ENCODE measurements around the gene PBX3.

PBX3 gene

DNA sequence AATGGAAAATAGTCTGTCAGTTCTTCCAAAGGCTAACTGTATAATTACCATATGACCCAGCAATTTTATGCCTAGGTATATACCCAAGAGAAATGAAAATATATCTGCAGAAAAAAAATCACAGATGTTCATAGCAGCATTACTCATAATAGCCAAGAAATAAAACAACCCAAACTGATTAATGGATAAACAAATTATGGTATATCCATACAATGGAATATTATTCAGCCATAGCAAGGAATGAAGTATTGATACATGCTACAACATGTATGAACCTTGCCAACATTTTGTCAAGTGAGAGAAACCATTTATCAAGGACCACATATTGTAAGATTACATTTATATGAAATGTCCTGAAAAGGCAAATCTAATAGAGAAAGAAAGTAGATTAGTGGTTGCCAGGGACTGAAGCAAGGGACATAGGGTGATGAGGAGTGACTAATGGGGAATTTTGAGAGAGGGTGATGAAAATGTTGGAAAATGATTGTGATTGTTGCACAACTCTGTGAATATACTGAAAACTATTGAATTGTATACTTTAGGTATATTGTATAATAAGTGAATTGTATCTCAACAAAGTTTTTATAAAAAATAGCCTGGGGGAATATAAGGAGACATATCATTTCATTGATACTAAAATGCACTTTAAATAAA, 114.4 kb downstream of the PBX3 start:
- Histone ChIP-seq H3K9me3 (ENCODE audit: control insufficient read depth, low read length) (peaks cover 3% of the 10 kb centered on the region), H3K36me3 (ENCODE audit: control insufficient read depth, insufficient read depth, low read length) (no peaks in the 10 kb centered on the region), H3K4me3 (ENCODE audit: extremely low read depth, insufficient read depth, low read length, poor library complexity, severe bottlenecking) (no peak overlapping the region), H3K27ac (ENCODE audit: low read depth, low read length, severe bottlenecking) (no peak overlapping the region), H3K4me1 (ENCODE audit: control insufficient read depth, insufficient read depth, low read length, poor library complexity, severe bottlenecking) (no peaks in the 10 kb centered on the region)

DNA sequence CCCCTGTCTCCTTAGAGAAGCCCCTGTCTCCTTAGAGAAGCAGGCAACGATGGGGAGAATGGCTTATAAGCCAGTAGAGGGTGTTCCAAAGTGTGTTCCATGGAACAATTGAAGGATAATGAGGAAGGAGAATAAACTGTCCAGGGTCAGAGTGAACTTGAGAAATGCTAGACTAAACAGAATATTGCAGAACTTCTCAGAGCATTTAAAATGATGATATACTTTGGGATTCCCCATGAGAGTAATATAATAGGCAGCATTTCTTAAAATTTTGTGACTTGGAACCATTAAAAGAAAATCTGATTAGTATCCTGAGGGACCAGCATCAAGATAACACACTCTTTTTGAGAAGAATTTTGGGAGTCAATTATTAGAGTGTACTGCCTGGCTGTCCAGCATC, 116.8 kb downstream of the PBX3 start:
- 33% methylated on average over 1 of the region's 1 CpG; no CpG with 5 or more reads in 1 of the 2 experiments for WGBS, 2 experiments (ENCODE audit: insufficient coverage in 2 of 2)
- H3K4me1 ChIP-seq (ENCODE audit: control insufficient read depth, insufficient read depth, low read length, poor library complexity, severe bottlenecking): no peaks in the 10 kb centered on the region

DNA sequence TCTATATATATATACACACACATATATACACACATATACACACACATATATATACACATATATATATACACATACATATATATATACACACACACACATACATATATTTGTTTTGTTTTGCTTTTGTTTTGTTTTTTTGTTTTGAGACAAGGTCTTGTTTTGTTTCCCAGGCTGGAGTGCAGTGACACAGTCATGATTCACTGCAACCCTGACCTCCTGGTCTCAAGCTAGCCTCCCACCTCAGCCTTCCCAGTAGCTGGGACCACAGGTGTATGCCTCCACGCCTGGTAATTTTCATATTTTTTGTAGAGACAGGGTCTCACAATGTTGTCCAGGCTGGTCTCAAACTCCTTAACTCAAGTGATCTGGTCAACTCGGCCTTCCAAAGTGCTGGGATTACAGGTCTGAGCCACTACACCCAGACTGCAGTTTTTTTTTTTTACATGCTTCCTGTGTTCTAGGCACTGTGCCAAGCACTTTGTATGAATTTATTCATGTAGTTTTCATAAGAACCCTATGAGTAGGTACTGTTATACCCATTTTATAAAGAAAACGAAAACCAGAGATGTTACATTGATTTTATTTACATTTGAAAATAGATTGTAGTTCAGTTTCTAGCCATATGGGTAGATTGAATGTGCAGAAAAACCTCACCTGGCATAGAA, 120.7 kb downstream of the PBX3 start:
- Histone ChIP-seq H3K4me3 (ENCODE audit: extremely low read depth, insufficient read depth, low read length, poor library complexity, severe bottlenecking) (no peak overlapping the region), H3K36me3 (ENCODE audit: control insufficient read depth, insufficient read depth, low read length) (no peaks in the 10 kb centered on the region), H3K27ac (ENCODE audit: low read depth, low read length, severe bottlenecking) (no peak overlapping the region), H3K9me3 (ENCODE audit: control insufficient read depth, low read length) (no peaks in the 10 kb centered on the region), H3K4me1 (ENCODE audit: control insufficient read depth, insufficient read depth, low read length, poor library complexity, severe bottlenecking) (no peaks in the 10 kb centered on the region)
- WGBS, 2 experiments (ENCODE audit: insufficient coverage in 2 of 2): 73 to 93% methylated on average over 1 to 2 of the region's 3 CpGs

More for the DNA sequence above, 116.8 kb downstream of the PBX3 start:
- peaks cover 3% of the 10 kb centered on the region for H3K9me3 ChIP-seq (ENCODE audit: control insufficient read depth, low read length)
- no peaks in the 10 kb centered on the region for H3K36me3 ChIP-seq (ENCODE audit: control insufficient read depth, insufficient read depth, low read length)
- no peak overlapping the region for H3K4me3 ChIP-seq (ENCODE audit: extremely low read depth, insufficient read depth, low read length, poor library complexity, severe bottlenecking)
- H3K27ac ChIP-seq (ENCODE audit: low read depth, low read length, severe bottlenecking): no peak overlapping the region

DNA sequence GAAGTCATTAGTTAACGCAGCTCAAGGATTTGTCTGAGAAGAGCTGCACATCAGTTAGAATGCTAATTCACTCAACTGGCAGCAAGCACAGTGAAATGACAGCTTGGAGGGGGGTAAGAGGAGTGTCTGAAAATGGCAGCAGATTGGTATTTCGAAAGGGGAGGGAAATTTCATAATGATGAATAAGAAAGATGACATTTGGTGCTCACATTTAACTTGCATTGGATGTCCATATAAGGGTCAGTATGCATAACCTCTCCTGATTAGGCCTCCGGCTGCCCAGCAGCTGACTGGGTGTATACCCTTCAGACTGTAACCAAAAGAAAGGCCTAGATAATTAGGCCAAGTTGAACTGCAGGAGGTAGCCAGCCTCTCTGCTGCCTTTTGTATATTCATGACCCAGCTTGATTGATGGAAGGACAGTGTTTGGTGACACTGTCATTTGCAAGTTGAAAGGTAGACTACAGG, 131.0 kb downstream of the PBX3 start:
- Histone ChIP-seq H3K4me3 (ENCODE audit: extremely low read depth, insufficient read depth, low read length, poor library complexity, severe bottlenecking) (no peak overlapping the region), H3K36me3 (ENCODE audit: control insufficient read depth, insufficient read depth, low read length) (no peaks in the 10 kb centered on the region), H3K4me1 (ENCODE audit: control insufficient read depth, insufficient read depth, low read length, poor library complexity, severe bottlenecking) (no peaks in the 10 kb centered on the region), H3K9me3 (ENCODE audit: control insufficient read depth, low read length) (no peaks in the 10 kb centered on the region), H3K27ac (ENCODE audit: low read depth, low read length, severe bottlenecking) (no peak overlapping the region)
- 68 to 74% methylated on average over 2 to 3 of the region's 3 CpGs for WGBS, 2 experiments (ENCODE audit: insufficient coverage in 2 of 2)

DNA sequence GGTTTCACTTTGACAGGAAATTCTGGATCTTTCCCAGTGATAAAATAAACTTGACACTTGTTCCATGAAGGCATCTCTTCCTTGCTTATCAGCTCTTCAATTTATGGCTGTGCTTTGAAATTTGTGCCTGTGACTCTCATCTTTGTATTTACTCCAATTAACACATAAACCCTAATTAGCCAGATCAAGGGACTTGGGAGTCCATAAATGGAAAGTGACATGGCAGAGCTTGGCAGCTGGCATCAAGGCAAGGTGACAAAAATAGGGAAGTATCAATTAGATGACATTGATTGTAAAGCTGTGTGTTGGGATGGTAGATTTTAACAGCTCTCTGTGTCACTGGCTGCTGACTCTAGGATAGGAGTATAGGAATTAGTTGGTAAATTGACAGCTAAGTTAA, 133.9 kb downstream of the PBX3 start:
- H3K36me3 ChIP-seq (ENCODE audit: control insufficient read depth, insufficient read depth, low read length): no peaks in the 10 kb centered on the region
- H3K4me1 ChIP-seq (ENCODE audit: control insufficient read depth, insufficient read depth, low read length, poor library complexity, severe bottlenecking): peaks cover 8% of the 10 kb centered on the region
- no peaks in the 10 kb centered on the region for H3K9me3 ChIP-seq (ENCODE audit: control insufficient read depth, low read length)
- H3K27ac ChIP-seq (ENCODE audit: low read depth, low read length, severe bottlenecking): no peak overlapping the region
- H3K4me3 ChIP-seq (ENCODE audit: extremely low read depth, insufficient read depth, low read length, poor library complexity, severe bottlenecking): no peak overlapping the region

DNA sequence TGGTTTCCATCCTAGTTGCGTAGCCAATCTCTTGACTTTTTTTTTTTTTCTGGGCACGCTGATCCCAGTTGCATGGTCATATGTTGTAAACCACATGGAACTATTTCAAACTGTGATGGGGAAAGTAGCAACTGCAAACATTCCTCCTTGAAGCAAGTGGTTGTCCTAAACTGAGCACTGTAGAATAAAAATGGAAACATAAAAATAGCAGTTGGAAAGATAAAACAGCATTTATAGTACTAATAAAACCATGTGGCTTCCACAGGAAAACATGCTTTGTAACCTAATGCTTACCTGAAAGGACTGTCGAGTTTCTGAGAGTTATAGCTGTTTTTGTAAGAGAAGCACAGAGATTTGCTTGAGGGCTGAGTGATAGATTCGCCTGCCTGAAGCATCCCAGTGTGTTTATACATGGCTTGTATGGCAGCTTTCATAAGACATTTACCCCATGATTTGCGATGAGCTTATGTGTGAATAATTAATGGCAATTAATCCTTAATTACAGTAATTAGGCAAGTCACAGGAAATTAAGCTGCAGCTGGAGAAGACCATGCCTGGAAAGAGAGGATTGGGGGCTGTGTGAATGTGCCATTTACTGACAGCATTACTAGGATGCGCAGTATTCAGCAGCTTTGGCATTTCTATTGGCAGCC, 136.5 kb downstream of the PBX3 start:
- Histone ChIP-seq H3K36me3 (ENCODE audit: control insufficient read depth, insufficient read depth, low read length) (no peaks in the 10 kb centered on the region), H3K4me1 (ENCODE audit: control insufficient read depth, insufficient read depth, low read length, poor library complexity, severe bottlenecking) (peaks cover 24% of the 10 kb centered on the region), H3K9me3 (ENCODE audit: control insufficient read depth, low read length) (no peaks in the 10 kb centered on the region), H3K27ac (ENCODE audit: low read depth, low read length, severe bottlenecking) (no peak overlapping the region), H3K4me3 (ENCODE audit: extremely low read depth, insufficient read depth, low read length, poor library complexity, severe bottlenecking) (no peak overlapping the region)
- 86 to 100% methylated on average over 2 to 5 of the region's 6 CpGs for WGBS, 2 experiments (ENCODE audit: insufficient coverage in 2 of 2)

DNA sequence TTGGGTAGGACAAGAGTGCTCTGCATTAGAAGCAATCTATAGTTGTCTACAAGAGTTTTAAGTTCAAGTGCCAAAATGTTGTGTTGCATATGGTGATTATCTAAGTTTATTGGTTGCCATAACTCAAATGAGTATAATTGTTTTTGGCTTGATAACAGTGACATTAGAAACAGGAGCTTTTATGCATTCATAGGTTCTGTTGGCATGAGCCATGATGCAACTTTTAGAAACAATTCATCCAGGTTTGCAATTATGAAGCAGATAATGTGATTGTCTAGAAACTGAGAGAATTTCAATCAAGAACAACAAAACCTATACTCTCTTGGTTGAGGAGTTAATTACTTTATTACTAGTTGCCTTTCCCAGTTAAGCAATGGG, 137.0 kb downstream of the PBX3 start:
- H3K36me3 ChIP-seq (ENCODE audit: control insufficient read depth, insufficient read depth, low read length): no peaks in the 10 kb centered on the region
- no peak overlapping the region for H3K27ac ChIP-seq (ENCODE audit: low read depth, low read length, severe bottlenecking)
- H3K9me3 ChIP-seq (ENCODE audit: control insufficient read depth, low read length): no peaks in the 10 kb centered on the region
- H3K4me3 ChIP-seq (ENCODE audit: extremely low read depth, insufficient read depth, low read length, poor library complexity, severe bottlenecking): no peak overlapping the region
- H3K4me1 ChIP-seq (ENCODE audit: control insufficient read depth, insufficient read depth, low read length, poor library complexity, severe bottlenecking): peaks cover 29% of the 10 kb centered on the region

DNA sequence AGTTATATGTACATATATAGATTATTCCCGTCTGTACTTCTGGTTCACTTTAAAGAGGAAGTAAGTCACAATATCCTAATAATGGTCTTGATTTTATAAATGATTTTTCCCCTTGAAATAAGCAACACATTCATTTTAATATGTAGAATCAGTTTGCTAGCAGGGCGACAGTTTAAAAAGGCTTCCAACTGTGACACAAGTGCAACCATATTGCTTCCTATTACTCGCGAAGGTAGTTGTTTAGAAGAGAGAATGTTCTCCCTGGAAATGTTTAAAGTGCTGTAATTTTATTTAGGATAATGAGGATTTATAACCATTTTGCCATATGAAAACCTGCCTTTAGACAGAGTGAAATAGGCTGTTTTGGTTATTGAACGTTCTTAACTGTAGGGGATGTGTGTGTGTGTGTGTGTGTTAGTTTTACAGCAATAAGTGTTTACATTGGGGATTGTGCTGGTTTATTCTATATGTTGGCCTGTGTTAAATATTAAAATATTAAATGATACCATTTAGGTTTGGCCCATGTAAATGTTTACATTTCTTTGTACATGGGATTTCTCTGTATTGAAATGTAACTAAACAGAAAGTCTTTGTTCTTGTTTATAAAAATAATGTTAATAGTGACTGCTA, 138.3 kb downstream of the PBX3 start:
- H3K4me3 ChIP-seq (ENCODE audit: extremely low read depth, insufficient read depth, low read length, poor library complexity, severe bottlenecking): no peak overlapping the region
- H3K36me3 ChIP-seq (ENCODE audit: control insufficient read depth, insufficient read depth, low read length): no peaks in the 10 kb centered on the region
- no peaks in the 10 kb centered on the region for H3K9me3 ChIP-seq (ENCODE audit: control insufficient read depth, low read length)
- WGBS, 2 experiments (ENCODE audit: insufficient coverage in 2 of 2): 20% methylated on average over 1 of the region's 5 CpGs; no CpG with 5 or more reads in 1 of the 2 experiments
- H3K27ac ChIP-seq (ENCODE audit: low read depth, low read length, severe bottlenecking): peak overlapping the region; percentile 10
- peaks cover 29% of the 10 kb centered on the region for H3K4me1 ChIP-seq (ENCODE audit: control insufficient read depth, insufficient read depth, low read length, poor library complexity, severe bottlenecking)

DNA sequence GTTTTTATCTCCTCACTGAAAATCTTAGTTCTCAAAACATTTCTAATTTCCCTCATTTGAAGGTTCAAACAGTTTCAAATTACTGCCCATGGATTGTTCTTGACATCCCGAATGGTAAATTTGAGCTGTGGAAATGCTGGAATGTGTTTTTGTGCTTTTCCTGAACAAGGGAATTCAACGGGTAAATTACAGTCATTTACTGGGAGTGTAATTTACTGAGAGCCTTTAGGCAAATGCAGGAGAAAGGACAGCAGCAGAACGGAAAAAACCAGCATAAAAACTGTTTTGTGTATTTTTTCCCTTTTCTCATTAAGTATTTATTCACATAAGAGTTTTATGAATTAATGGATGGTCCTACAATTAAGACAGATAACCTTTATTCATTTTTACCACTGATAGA, 139.2 kb downstream of the PBX3 start:
- peaks cover 29% of the 10 kb centered on the region for H3K4me1 ChIP-seq (ENCODE audit: control insufficient read depth, insufficient read depth, low read length, poor library complexity, severe bottlenecking)
- no peak overlapping the region for H3K4me3 ChIP-seq (ENCODE audit: extremely low read depth, insufficient read depth, low read length, poor library complexity, severe bottlenecking)
- peak overlapping the region; percentile 58 for H3K27ac ChIP-seq (ENCODE audit: low read depth, low read length, severe bottlenecking)
- no peaks in the 10 kb centered on the region for H3K36me3 ChIP-seq (ENCODE audit: control insufficient read depth, insufficient read depth, low read length)
- WGBS, 2 experiments (ENCODE audit: insufficient coverage in 2 of 2): 38 to 40% methylated on average over 1 of the region's 3 CpGs
- no peaks in the 10 kb centered on the region for H3K9me3 ChIP-seq (ENCODE audit: control insufficient read depth, low read length)

DNA sequence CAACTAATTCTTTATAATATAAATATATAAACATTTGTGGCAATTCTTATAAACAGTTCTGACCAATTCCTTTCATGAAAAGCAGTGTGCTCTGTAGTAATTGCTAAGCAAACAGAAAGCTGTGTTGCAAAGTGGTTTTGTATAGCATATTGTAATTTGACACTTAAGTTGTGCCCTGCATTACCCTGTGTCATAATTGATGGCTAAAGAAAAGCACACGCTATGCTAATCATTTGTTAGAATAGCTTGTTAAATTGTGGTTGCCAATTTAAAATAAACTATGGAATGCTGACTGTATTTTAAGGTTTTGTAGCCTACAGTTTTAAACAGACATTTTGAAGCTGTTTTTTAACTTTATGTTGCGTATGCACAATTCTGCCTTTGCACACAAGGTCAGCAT, 140.0 kb downstream of the PBX3 start:
- no peaks in the 10 kb centered on the region for H3K9me3 ChIP-seq (ENCODE audit: control insufficient read depth, low read length)
- no peaks in the 10 kb centered on the region for H3K36me3 ChIP-seq (ENCODE audit: control insufficient read depth, insufficient read depth, low read length)
- H3K4me3 ChIP-seq (ENCODE audit: extremely low read depth, insufficient read depth, low read length, poor library complexity, severe bottlenecking): no peak overlapping the region
- H3K4me1 ChIP-seq (ENCODE audit: control insufficient read depth, insufficient read depth, low read length, poor library complexity, severe bottlenecking): peaks cover 29% of the 10 kb centered on the region
- peak overlapping the region; percentile 6 for H3K27ac ChIP-seq (ENCODE audit: low read depth, low read length, severe bottlenecking)
- WGBS, 2 experiments (ENCODE audit: insufficient coverage in 2 of 2): 44 to 63% methylated on average over 1 of the region's 2 CpGs

DNA sequence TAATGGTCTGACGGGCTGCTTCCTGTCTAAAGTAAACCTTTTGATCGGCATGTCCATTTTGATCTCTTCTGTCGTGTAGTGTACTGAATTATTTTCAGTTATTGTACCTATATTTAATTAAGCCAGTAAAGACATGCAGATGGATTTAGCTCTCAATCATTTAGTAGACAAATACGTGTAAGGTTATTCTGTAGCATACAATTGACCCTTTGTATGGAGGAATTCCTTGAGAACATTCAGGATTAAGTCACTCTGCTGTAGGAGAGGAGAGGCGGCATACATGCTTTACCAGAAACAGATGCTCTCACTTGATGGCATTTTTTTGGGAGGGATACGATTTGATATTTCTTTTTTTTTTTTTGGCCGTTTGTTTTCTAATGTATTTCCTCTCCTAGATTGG, 141.0 kb downstream of the PBX3 start:
- peaks cover 29% of the 10 kb centered on the region for H3K4me1 ChIP-seq (ENCODE audit: control insufficient read depth, insufficient read depth, low read length, poor library complexity, severe bottlenecking)
- no peaks in the 10 kb centered on the region for H3K36me3 ChIP-seq (ENCODE audit: control insufficient read depth, insufficient read depth, low read length)
- H3K9me3 ChIP-seq (ENCODE audit: control insufficient read depth, low read length): no peaks in the 10 kb centered on the region
- H3K4me3 ChIP-seq (ENCODE audit: extremely low read depth, insufficient read depth, low read length, poor library complexity, severe bottlenecking): no peak overlapping the region
- H3K27ac ChIP-seq (ENCODE audit: low read depth, low read length, severe bottlenecking): peak overlapping the region; percentile 31
- 36 to 43% methylated on average over 2 of the region's 7 CpGs for WGBS, 2 experiments (ENCODE audit: insufficient coverage in 2 of 2)

Measured in mesodermal cell (in vitro differentiated cells).